ENCODE results near the gene PRDM8. TPM values are rescaled to one million over a fixed set of nuclear protein-coding genes. Genes with fewer than 3 reads are reported as not detected.
"Not testable (repeated sequence)": the region's sequence is repeated elsewhere in the genome, so short reads cannot be mapped to it uniquely, and the experiment has no call there.

PRDM8 gene
- polyA plus RNA-seq, 1 donor, result 10.6 TPM

DNA sequence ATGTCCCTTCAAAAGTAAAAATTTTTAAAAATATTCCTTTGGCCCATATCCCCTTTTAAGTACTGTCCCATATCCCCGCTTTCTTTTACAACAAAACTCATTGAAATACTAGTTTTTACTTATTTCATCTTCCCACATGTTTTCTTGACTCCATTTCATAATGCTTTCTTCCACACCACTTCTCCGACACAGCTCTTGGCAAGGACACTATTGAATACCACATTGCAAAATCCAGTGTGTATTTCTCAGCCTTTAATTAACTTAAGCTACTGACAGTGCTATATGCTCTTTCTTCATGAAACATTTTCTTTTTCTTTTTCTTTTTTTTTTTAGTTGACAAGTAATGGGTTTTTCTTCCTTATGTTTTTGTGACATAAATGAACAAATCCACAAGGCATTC lies 28.8 kb downstream of the PRDM8 start:
- DNase-seq (ENCODE audit: low read depth), result no peak

DNA sequence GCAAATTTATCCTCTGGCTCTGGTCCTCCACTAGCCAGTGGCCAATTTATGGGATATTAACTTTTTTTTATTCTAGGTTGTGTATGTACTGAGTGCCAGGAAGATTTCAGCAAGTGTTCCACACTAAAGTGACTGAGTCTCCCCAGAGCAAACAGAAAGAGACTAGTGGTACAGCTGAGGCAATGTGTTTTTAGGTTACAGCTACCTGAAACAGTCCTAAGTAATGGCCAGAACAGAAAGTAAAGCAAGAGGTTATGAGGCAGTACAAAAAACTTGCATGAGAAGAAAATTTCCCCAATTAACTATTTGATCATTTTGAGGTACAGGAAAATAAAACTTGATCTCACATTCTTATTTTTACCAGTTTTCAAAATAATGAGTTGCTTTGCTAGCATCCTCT lies 31.2 kb downstream of the PRDM8 start:
- DNase-seq (ENCODE audit: low read depth), result no peak

DNA sequence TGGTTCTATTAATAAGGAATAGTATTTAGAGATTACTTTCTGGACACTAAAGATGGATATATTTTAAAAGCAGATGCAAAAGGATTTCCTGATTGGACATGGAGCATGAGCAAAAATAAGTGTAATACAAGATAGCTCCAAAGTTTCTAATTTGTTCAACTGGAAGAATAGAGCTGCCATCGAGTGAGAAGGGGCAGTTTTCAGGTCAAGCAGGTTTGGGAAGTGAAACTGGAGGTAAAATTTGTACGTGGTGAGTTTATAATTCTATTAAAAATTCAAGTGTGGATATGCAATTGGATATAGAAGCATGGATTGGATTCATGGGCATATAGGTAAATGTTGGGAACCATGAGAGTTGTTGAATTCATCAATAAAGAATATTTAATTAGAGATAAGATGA lies 31.8 kb downstream of the PRDM8 start:
- DNase-seq (ENCODE audit: low read depth), result no peak

DNA sequence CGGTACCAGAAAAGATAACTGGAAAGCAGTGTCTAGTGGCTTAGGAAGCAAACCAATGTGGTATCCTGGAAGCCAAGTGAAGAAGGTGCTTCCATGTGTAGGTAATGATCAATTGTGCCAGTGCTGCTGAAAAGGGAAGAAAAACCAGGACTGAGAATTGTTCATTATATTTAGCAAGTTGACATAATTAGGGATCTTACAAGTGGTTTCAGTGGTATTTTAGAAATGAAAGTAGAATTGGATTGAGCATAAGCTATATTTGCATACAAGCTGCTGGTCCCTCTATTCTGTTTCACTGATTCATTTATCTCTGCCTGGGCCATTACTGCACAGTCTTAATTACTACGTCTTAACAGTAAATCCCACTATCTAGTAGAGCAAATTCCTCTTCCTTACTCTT lies 32.3 kb downstream of the PRDM8 start:
- DNase-seq (ENCODE audit: low read depth), result no peak

DNA sequence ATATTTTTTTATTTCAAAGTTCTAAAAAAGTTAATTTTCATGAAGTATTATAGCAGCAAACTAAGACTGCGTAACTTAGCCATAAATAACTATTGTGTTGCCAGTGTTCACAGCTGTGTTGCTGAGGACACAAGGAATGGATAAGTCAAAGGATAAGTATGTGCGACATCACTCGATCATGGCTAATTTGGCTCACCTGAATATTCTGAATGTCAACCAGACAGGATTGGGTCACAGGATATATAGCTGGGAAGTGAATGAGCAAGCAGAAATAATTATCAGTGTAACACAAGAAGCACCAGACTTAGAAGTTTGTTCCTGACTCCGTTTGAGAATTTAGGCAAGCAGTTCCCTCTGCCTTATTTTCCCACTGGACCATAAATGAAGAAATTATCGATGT lies 33.9 kb downstream of the PRDM8 start:
- no peak for DNase-seq (ENCODE audit: low read depth)

DNA sequence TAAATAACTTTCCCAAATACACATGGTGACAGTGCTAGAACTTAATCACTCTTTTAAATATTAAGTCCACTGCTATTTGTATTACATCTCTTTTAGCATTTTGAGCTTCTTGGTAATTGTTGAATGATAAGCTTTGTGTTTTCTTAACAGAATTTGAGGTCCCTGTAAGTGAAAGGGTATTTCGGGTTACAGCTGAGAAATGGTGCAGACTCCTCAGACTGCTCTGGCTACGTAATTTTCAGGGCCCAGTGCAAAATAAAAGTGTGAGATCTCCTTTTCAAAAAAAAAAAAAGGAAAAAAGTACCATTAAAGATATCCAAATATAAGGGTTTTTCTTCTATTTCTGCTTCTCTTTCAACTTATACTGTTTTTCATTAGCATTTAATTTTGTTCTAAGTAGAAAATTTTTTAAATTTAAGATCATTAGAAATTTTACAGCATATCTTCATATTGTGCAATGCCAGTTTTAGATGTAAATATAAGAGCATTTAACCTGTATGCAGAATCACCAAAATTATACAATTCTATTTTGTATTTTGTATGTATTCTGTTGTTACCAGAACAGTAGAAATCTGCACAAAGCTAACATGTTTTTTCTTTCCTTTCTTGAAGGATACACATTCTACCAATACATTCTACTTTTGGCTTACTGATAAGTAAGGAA lies 35.5 kb downstream of the PRDM8 start:
- DNase-seq (ENCODE audit: low read depth), result no peak

DNA sequence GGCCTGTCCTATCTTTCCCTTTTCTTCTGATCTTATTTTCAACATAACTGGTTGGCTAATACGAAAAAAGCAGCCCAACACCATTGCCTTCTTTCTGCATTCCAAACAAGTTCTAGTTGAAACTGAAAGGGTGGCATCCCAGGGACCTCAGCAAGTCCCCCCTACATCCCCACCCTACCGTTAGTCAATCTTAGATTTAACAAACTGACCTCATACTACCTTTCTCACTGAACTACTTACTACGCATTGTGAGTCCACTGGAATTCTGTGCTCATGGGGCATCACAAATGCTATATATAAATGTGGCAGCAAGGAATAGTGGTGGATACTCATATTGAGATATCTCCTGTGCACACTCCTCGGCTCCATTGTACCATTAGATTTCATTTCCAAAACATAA lies 36.1 kb downstream of the PRDM8 start:
- no peak for DNase-seq (ENCODE audit: low read depth)

DNA sequence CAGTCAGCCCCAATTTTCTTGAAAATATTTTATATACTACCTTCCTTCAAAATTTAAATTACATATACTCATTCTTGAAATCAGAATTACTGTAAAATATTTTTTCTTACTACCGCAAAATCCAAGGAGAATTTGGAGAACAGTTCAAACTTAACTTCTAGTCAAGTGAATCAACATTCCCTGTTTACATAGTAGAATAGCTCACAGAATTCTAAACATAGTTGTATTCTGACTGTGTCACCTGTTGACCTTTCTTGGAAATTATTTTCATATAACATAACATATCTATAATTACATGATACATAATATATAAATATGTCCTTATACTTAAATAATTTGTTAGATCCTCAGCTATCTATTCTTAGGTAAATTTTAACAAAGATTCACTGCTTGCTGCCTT lies 38.1 kb downstream of the PRDM8 start:
- DNase-seq (ENCODE audit: low read depth), result no peak

DNA sequence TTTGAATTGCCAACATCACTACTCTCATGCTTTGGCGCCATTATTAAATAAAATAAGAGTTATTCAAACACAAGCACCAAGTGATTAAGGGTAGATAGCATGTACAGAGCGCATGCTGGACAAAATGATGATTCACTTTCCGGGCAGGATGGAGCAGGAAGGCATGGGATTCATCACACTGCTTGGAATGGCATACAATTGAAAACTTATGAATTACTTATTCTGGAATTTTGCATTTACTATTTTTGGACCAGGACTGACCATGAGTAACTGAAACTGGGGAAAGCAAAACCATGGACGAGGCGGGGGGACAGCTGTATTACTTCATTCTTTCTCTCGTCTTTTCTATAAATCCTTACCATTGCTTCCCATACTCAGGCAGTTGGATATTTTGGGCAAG lies 40.7 kb downstream of the PRDM8 start:
- no peak for DNase-seq (ENCODE audit: low read depth)

DNA sequence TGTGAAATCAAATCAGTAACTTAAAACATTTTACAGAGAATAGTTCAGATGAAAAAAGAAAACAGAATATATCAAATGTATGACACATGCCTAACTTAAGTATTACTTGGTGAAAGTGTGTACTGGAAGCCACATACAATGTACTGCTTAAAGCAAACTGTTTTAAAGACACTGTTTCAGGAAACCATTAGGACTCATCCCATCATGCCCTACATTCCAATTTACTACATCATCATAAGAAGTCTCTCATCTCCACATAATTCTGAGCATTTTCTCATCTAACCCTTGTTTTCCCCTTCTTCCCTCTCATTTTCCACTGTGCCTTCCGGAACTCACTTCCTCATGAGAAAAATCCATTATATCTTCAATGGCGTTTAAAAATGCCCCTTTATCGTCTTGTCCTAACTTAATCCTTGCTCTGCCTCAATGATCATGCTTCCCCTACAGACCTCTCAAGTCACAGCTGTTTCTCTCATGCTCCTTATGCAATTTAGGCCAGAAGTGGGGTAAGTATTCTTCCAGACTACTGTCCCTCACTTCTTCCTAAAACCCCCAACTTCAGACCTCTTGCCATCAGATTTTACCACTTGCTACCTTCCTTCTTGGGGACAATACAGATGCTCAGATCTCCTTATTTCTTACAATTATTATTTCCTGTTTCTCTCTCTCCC lies 42.3 kb downstream of the PRDM8 start:
- DNase-seq (ENCODE audit: low read depth), result no peak

DNA sequence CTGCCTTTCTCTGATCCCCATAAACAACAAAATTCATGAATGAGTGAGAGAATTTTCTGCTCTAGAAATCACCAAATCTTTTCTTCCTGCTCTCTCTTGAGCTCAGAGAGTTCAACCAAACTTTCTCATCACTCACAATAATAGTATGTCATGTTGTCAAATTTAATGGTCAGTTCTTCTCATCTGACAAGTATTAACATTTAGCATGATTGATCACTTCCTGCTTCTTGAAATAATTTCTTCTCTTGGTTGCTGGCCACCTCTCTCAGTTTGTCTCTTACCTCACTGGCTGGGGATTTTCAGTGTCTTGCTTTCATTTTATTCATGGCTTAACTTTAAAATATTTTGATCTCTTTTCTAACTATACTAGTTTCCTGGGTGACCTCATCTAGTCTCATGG lies 43.7 kb downstream of the PRDM8 start:
- DNase-seq (ENCODE audit: low read depth), result no peak

DNA sequence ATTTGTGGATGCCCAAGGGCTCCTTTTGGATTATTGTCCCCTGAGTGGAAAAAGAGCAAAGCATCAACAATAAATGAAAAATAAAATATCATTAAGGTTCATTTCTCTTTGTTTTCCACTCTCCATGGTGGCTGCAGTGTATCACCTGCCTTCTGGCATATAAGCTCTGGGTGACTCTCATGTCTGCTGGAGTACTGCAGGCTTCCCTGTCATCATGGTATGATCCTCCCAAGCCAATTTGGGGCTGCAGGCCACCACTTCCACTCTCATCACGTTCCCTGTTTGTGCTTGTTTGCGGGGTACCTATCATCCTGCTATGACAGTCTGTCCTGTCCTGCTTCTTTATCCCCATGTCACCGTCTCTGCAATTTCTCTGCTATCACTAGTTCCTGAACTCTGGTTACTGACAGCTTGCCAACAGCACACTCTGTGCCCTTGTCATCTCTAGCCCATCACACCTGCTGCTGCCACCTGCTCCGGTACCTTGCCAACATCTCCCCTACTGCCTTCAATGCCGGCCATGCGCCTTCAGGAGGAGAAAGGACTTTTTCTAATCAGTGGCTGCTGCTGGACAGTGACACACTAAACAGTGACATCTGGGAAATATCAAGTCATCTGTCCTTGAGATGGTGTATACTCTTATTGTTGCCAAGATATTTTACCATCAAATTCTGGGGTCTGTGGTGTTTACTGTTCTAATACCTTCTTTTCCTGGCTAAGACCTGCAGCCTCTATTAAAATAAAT lies 46.1 kb downstream of the PRDM8 start:
- DNase-seq (ENCODE audit: low read depth), result no peak

DNA sequence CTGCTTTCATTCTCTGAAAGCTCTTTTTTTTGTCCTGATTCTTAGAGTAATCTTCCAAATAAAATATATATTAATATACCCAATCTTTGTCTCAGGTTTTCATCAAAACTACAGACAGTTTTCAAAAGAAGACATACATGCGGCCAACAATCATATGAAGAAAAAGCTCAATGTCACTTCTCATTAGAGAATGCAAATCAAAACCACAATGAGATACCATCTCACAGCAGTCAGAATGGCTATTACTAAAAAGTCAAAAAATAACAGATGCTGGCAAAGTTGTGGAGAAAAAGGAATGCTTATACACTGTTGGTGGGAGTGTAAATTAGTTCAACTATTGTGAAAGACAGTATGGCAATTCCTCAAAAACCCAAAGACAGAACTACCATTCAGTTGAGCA lies 50.2 kb downstream of the PRDM8 start:
- not testable (repeated sequence) for DNase-seq (ENCODE audit: low read depth)

DNA sequence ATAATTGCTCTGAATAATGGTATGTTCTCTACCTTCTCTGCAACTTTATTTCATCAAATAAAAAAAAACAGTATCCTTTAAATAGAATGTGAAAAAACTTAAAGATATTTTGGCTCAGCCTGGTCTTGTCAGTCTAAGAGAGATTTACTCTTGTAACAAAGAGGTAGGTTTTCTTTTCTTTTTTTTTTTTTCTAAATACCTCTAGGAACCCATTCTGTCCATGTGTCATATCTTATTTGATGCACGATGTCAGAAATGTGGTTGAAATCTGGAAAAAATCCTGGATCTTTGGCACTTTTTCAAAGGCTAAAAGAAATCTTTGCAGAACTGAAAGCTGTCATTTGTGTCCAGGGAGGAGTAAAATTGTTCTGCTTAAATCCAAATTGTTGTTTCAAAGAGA lies 51.8 kb downstream of the PRDM8 start:
- DNase-seq (ENCODE audit: low read depth), result no peak

DNA sequence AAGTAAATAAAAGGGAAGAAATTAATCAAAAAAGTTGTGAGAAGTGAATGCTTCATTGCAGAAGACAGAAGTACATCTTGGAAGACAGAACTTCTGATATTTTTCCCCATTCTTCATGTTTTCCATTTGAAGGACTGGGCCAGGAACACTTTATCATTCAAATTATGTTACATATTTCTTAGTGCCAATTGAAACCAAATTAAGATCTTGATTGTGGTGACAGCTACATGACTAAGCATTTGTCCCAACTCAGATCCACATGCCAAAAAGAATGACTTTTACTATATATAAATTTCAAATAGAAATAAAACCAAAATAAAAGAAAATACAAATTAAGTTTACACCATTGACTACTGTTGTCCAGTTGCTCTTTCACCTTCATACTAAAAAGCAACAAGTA lies 55.1 kb downstream of the PRDM8 start:
- no peak for DNase-seq (ENCODE audit: low read depth)

DNA sequence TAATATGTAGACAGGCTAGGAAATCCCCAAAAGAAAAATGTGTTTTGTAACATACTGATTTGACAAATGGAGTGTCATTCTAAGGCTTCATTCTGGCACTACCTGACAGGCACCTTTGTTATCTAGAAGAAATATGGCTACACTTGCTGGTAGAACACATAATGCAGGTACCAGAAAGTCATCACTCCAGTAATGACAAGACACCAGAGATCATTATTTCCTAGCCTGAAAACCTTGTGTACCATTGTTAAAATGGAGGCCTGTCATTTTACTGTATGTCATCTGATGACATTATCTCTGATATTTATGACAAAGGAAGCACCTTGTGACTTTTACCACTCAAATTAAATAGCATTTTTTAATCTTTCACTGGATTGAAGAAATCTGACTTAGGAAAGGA lies 55.6 kb downstream of the PRDM8 start:
- no peak for DNase-seq (ENCODE audit: low read depth)

DNA sequence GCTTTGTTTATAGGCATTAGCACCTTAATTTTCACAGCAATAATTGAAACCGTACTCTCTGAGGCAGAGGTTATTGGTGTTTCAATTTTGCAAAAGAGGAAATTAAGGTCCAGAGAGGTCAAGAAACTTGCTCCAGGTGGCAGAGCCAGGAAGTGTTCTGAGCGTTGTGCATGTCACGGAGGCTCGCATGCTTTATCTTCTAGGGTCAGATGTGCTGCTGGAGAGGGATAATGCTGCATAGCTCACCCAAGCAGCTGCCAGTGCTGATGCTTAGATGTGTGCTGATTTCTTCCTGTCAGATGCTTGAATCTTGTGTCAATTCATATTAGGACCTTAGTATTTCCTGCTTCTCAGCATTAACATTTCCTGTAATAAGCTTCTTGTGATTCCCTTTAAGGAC lies 56.2 kb downstream of the PRDM8 start:
- DNase-seq (ENCODE audit: low read depth), result no peak

Other genes with a start within 250 kb of the PRDM8 start
- 98.0 TPM for gene ANTXR2, start 124.3 kb upstream of the PRDM8 start, polyA plus RNA-seq (ENCODE audit: insufficient read length)
- gene FGF5, start 69.2 kb downstream of the PRDM8 start, polyA plus RNA-seq (ENCODE audit: insufficient read length), result 0.61 TPM
- 0.23 TPM for gene CFAP299, start 138.2 kb downstream of the PRDM8 start, polyA plus RNA-seq (ENCODE audit: insufficient read length)